Panc1 (cell line): ENCODE measurements around the gene UBTD2. TPM values are rescaled to one million over a fixed set of nuclear protein-coding genes. Genes with fewer than 3 reads are reported as not detected.

Experiments
- ATAC-seq: fragments of 200-7000 bp; cut with Tn5 transposase; 2 replicates; pipeline ENCODE4 v1.9.1; 2020; ENCODE audit warnings: mild to moderate bottlenecking, moderate library complexity
- BruUV-seq: library from RNA; stranded (reverse); fragments of 400-500 nt; replicated peaks from 2 replicates; lab custom pipeline; 2021; lab: Mats Ljungman, UMichigan
- CTCF ChIA-PET: fragments of 300-600 bp; sonication (Branson Sonifier 250); formaldehyde crosslinking; loops from one replicate; lab custom pipeline; 2022; ENCODE audit warnings: antibody characterized with exemption; lab: Charles Lee
- POLR2A ChIA-PET: fragments of 300-600 bp; sonication (Branson Sonifier 250); formaldehyde crosslinking; loops from one replicate; lab custom pipeline; 2022; ENCODE audit warnings: antibody characterized with exemption; lab: Charles Lee
- DNase-seq: peaks from one replicate; pipeline ENCODE4 v3.0.0-alpha.2; 2010; ENCODE audit warnings: low read depth, low spot score
- H3K27ac ChIP-seq: 2 replicates; pipeline ENCODE4 v1.5.1; 2011; ENCODE audit warnings: mild to moderate bottlenecking, low read length, inconsistent platforms
- H3K27me3 ChIP-seq: fragments of 200-500 bp; sonication (Bioruptor generic); 2 replicates; pipeline ENCODE4 v1.6.0; 2014; ENCODE audit warnings: low read length, inconsistent platforms; ENCODE audit not compliant: control insufficient read depth, insufficient read depth
- H3K36me3 ChIP-seq: fragments of 200-500 bp; sonication (Bioruptor generic); 2 replicates; pipeline ENCODE4 v1.5.1; 2014; ENCODE audit warnings: inconsistent platforms, mild to moderate bottlenecking, low read length, moderate library complexity; ENCODE audit not compliant: control insufficient read depth, insufficient read depth
- H3K4me1 ChIP-seq: 2 replicates; pipeline ENCODE4 v1.5.1; 2011; ENCODE audit warnings: inconsistent platforms, mild to moderate bottlenecking, low read length, moderate library complexity; ENCODE audit not compliant: control insufficient read depth, insufficient read depth
- H3K4me3 ChIP-seq, 2 experiments: 2 replicates each; pipeline ENCODE4 v1.5.1; 2011 to 2012; ENCODE audit warnings: low read depth in 2 of 2, low read length in 2 of 2, mild to moderate bottlenecking in 2 of 2, inconsistent platforms in 1 of 2, moderate library complexity in 1 of 2
- H3K9me3 ChIP-seq: fragments of 200-500 bp; sonication (Bioruptor generic); 2 replicates; pipeline ENCODE4 v1.5.1; 2014; ENCODE audit warnings: low read depth, mild to moderate bottlenecking, inconsistent platforms, low read length, moderate library complexity; ENCODE audit not compliant: control insufficient read depth, insufficient read depth
- CTCF ChIP-seq: fragments of 450-650 bp; IDR thresholded peaks from 2 replicates; pipeline ENCODE4 v1.5.1; 2017; ENCODE audit warnings: mild to moderate bottlenecking
- POLR2AphosphoS5 ChIP-seq: IDR thresholded peaks from 2 replicates; pipeline ENCODE4 v1.6.1; 2012; ENCODE audit warnings: mild to moderate bottlenecking, low read depth, low read length, moderate library complexity
- REST ChIP-seq, 2 experiments: IDR thresholded peaks; 2 replicates each; pipeline ENCODE4 v1.6.1; 2011 to 2012; ENCODE audit warnings: low read depth in 2 of 2, control low read depth in 1 of 2, low read length in 1 of 2, mild to moderate bottlenecking in 1 of 2, moderate library complexity in 1 of 2; ENCODE audit not compliant: insufficient read depth in 1 of 2
- SIN3A ChIP-seq: IDR thresholded peaks from 2 replicates; pipeline ENCODE4 v1.6.1; 2012; ENCODE audit warnings: low read depth, mild to moderate bottlenecking, low read length, moderate library complexity, borderline replicate concordance; ENCODE audit not compliant: insufficient read depth
- TCF7L2 ChIP-seq: IDR thresholded peaks from 2 replicates; pipeline ENCODE4 v1.6.1; 2011; ENCODE audit warnings: mild to moderate bottlenecking, low read depth, low read length, inconsistent platforms
- in situ Hi-C: cut with HindIII; loops from 2 replicates; pipeline ENCODE4 v1.10.0; 2016; ENCODE audit warnings: low sequenced_read_pairs, low pct_unique_long_range_greater_than_20kb
- intact Hi-C: fragments of 100-400 bp; cut with micrococcal nuclease; formaldehyde crosslinking; loops from one replicate; pipeline ENCODE4 v1.10.0; 2022; ENCODE audit not compliant: unreplicated experiment
- total RNA-seq: library from RNA; stranded (reverse); gene quantifications from one replicate; pipeline ENCODE4 v1.2.1, GENCODE V29; 2021; ENCODE audit not compliant: unreplicated experiment

The UBTD2 gene
- total RNA-seq, 1 experiment from 2014 or later: 32.5 TPM

- intact Hi-C loops: no loop called here
- POLR2A ChIA-PET: interaction anchor here (0.6 kb wide), 1 partner anchor 42 kb away, joined by 9 read pairs; no protein-coding TSS in a partner anchor
- H3K36me3 ChIP-seq: no peaks in the 10 kb centered on the region
- BruUV-seq: no TSS peak
- no peak for TF ChIP-seq TCF7L2
- H3K27me3 ChIP-seq: no peaks in the 10 kb centered on the region
- no peak overlapping the region for H3K4me3 ChIP-seq
- H3K27ac ChIP-seq: no peak overlapping the region
- DNase-seq (no peak), ATAC-seq (no peak)
- in situ Hi-C loops: no loop called here
- H3K4me1 ChIP-seq: no peaks in the 10 kb centered on the region
- no peaks in the 10 kb centered on the region for H3K9me3 ChIP-seq
- CTCF ChIA-PET: interaction anchor here (0.7 kb wide), 1 partner anchor 45 kb away, joined by 4 read pairs; no protein-coding TSS in a partner anchor
Measured at GRCh38 chr5:172243302-172243701, 40.3 kb downstream of the UBTD2 start.

DNA sequence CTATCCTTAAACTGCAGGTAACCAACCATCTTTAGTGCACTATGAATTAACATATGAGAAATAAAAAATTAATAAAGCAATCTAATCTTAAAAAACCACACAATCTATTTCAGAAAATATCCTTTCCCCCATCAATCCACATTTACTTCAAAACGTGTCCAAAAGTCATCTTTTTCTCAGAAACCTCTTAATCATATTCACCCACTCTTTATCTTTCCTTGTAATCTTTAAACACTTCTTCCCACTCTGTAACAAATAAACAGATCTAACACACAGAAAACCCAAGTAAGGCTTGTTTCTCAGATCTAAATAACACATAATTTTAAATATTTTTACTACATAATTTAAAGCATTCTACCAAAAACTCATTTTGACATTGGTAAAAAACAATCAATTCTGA is 45.2 kb downstream of the UBTD2 start:
- no peak for TF ChIP-seq TCF7L2
- TF ChIP-seq CTCF: no peak
- no peak for TF ChIP-seq POLR2AphosphoS5
- no peak for TF ChIP-seq SIN3A
- no peak for TF ChIP-seq REST (IDR thresholded peaks at IDR 0.05; ENCODE audit: insufficient read depth in 1 of 2, low read depth in 2 of 2, low read length in 1 of 2)
- Histone ChIP-seq H3K4me3 (no peak overlapping the region), H3K9me3 (no peaks in the 10 kb centered on the region), H3K36me3 (peaks cover 2% of the 10 kb centered on the region; the same call in 1 of the 2 replicates), H3K27ac (no peak overlapping the region), H3K4me1 (peaks cover 11% of the 10 kb centered on the region; the same call in 1 of the 2 replicates), H3K27me3 (no peaks in the 10 kb centered on the region)
- DNase-seq (no peak), ATAC-seq (no peak)
- ChIA-PET CTCF (no interaction called here), POLR2A (no interaction called here)
- intact Hi-C loops (no loop called here), in situ Hi-C loops (no loop called here)
- BruUV-seq: no TSS peak

DNA sequence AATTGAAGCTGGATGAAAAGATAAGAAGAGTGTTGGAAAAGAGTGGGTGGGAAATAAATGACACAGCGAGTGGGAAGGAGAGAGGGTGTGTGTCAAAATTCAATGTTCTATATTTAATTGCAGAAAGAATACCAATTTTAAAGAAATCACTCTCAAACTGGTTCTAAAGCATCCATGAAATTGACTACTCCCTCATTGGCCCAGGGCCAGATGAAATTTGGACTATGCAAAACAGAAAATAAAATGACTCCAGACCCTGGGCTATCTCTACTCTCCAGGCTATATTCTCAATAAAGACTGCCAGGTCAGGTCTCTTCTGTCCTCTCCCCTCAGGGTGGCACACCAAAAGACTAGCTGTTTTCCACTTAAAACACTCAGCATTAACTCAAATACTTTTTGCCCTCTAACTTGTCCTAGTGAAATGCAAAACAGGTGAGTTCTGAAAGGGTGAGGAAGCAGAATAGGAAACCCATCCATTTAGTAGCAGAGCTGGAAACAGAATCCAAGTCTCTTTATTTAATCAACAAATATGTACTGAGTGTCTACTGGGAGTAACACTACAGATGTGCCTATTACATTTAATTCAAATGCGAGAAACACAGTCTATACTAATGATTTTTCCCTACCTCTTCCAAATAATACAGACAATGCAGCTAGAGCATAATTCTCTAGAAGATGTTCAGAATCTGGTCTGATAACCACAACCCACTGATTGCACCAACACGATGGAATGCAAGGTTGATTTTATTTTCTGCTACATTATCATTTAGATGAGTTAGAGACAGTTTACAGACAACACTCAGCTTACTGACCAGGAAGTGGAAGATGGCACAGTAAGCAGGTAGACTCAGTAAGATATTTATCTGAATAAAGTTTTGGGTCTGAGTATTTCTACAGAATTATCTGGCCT is 47.5 kb downstream of the UBTD2 start:
- Histone ChIP-seq H3K27me3 (no peaks in the 10 kb centered on the region), H3K9me3 (no peaks in the 10 kb centered on the region), H3K4me1 (peaks cover 11% of the 10 kb centered on the region; the same call in 1 of the 2 replicates), H3K36me3 (peaks cover 2% of the 10 kb centered on the region; the same call in 1 of the 2 replicates), H3K27ac (no peak overlapping the region), H3K4me3 (no peak overlapping the region)
- no peak for ATAC-seq
- POLR2A ChIA-PET: no interaction called here
- DNase-seq: no peak
- no peak for TF ChIP-seq POLR2AphosphoS5
- no peak for TF ChIP-seq REST (IDR thresholded peaks at IDR 0.05; ENCODE audit: insufficient read depth in 1 of 2, low read depth in 2 of 2, low read length in 1 of 2)
- no peak for TF ChIP-seq CTCF
- TF ChIP-seq SIN3A: no peak
- TF ChIP-seq TCF7L2: no peak
- CTCF ChIA-PET: no interaction called here
- no TSS peak for BruUV-seq
- intact Hi-C loops (no loop called here), in situ Hi-C loops (no loop called here)
